Liver (tissue), 9 donors: ENCODE data around the gene ZMYM4. TPM values are rescaled to one million over a fixed set of nuclear protein-coding genes. Genes with fewer than 3 reads are reported as not detected.

ENCODE experiments used
- DNase-seq: peaks from one replicate; pipeline ENCODE4 v3.0.0-alpha.2; 2017; ENCODE audit warnings: low spot score
- H3K27ac ChIP-seq, 2 donors: one replicate each; pipeline ENCODE4 v1.7.0; 2013; ENCODE audit warnings: inconsistent platforms in 2 of 2, low read length in 2 of 2, control low read depth in 1 of 2, low read depth in 1 of 2, mild to moderate bottlenecking in 1 of 2
- H3K27me3 ChIP-seq, 4 donors: one replicate each; pipeline versions ENCODE4 v1.6.1 to v1.7.0; 2013; ENCODE audit warnings: low read length in 3 of 4, inconsistent platforms in 1 of 4, mild to moderate bottlenecking in 1 of 4, moderate library complexity in 1 of 4; ENCODE audit not compliant: control insufficient read depth in 4 of 4, insufficient read depth in 4 of 4
- H3K36me3 ChIP-seq, 4 donors: one replicate each; pipeline versions ENCODE4 v1.6.1 to v1.7.0; 2013; ENCODE audit warnings: low read length in 3 of 4, mild to moderate bottlenecking in 3 of 4, low read depth in 1 of 4, moderate library complexity in 1 of 4; ENCODE audit not compliant: control insufficient read depth in 4 of 4, insufficient read depth in 3 of 4
- H3K4me1 ChIP-seq, 4 donors: one replicate each; pipeline versions ENCODE4 v1.6.1 to v1.7.0; 2013; ENCODE audit warnings: low read length in 3 of 4, mild to moderate bottlenecking in 3 of 4, moderate library complexity in 1 of 4; ENCODE audit not compliant: control insufficient read depth in 4 of 4, insufficient read depth in 4 of 4
- H3K4me3 ChIP-seq, 3 donors: one replicate each; pipeline versions ENCODE4 v1.6.1 to v1.7.0; 2013; ENCODE audit warnings: low read length in 3 of 3, control low read depth in 1 of 3, low read depth in 1 of 3, mild to moderate bottlenecking in 1 of 3
- H3K9ac ChIP-seq, 2 donors: one replicate each; pipeline ENCODE4 v1.7.0; 2013; ENCODE audit warnings: low read length in 2 of 2, mild to moderate bottlenecking in 2 of 2, moderate library complexity in 2 of 2, control low read depth in 1 of 2, low read depth in 1 of 2
- H3K9me3 ChIP-seq, 4 donors: one replicate each; pipeline versions ENCODE4 v1.6.1 to v1.7.0; 2013; ENCODE audit warnings: low read length in 3 of 4; ENCODE audit not compliant: control insufficient read depth in 4 of 4
- CTCF ChIP-seq: fragments of 150-350 bp; IDR thresholded peaks from 2 replicates; pipeline ENCODE4 v1.5.1; 2017; ENCODE audit warnings: improper control_type of control experiment, low read depth, low read length; ENCODE audit not compliant: missing input control
- EGR1 ChIP-seq, 2 donors: IDR thresholded peaks; 2 replicates each; pipeline ENCODE4 v1.6.1; 2016 to 2018; ENCODE audit warnings: antibody characterized with exemption in 2 of 2, low read depth in 2 of 2
- FOXA1 ChIP-seq: IDR thresholded peaks from 2 replicates; pipeline ENCODE4 v1.6.1; 2016; ENCODE audit warnings: antibody characterized with exemption
- FOXA2 ChIP-seq: IDR thresholded peaks from 2 replicates; pipeline ENCODE4 v1.6.1; 2016; ENCODE audit warnings: antibody characterized with exemption
- GABPA ChIP-seq, 2 donors: IDR thresholded peaks in 1 of 2; conservative IDR thresholded peaks in 1 of 2; 2 replicates each; pipeline ENCODE4 v1.6.1; 2016; ENCODE audit warnings: antibody characterized with exemption in 2 of 2, mild to moderate bottlenecking in 1 of 2, moderate library complexity in 1 of 2
- HNF4A ChIP-seq, 2 donors: conservative IDR thresholded peaks; 2 replicates each; pipeline ENCODE4 v1.6.1; 2016; ENCODE audit warnings: antibody characterized with exemption in 2 of 2, mild to moderate bottlenecking in 2 of 2
- HNF4G ChIP-seq: IDR thresholded peaks from 2 replicates; pipeline ENCODE4 v1.6.1; 2016; ENCODE audit warnings: antibody characterized with exemption
- JUND ChIP-seq, 2 donors: IDR thresholded peaks; 2 replicates each; pipeline ENCODE4 v1.6.1; 2016; ENCODE audit warnings: antibody characterized with exemption in 2 of 2
- MAX ChIP-seq: IDR thresholded peaks from 2 replicates; pipeline ENCODE4 v1.6.1; 2016; ENCODE audit warnings: antibody characterized with exemption
- RAD21 ChIP-seq, 2 donors: IDR thresholded peaks; 2 replicates each; pipeline ENCODE4 v1.6.1; 2016; ENCODE audit warnings: antibody characterized with exemption in 2 of 2, mild to moderate bottlenecking in 2 of 2
- REST ChIP-seq: IDR thresholded peaks from 2 replicates; pipeline ENCODE4 v1.6.1; 2016; ENCODE audit warnings: antibody characterized with exemption, mild to moderate bottlenecking
- RXRA ChIP-seq, 2 donors: IDR thresholded peaks; 2 replicates each; pipeline ENCODE4 v1.6.1; 2017 to 2018; ENCODE audit warnings: antibody characterized with exemption in 2 of 2, mild to moderate bottlenecking in 1 of 2
- SP1 ChIP-seq: IDR thresholded peaks from 2 replicates; pipeline ENCODE4 v1.6.1; 2018; ENCODE audit warnings: antibody characterized with exemption, mild to moderate bottlenecking
- TAF1 ChIP-seq: conservative IDR thresholded peaks from 2 replicates; pipeline ENCODE4 v1.6.1; 2016; ENCODE audit warnings: antibody characterized with exemption, mild to moderate bottlenecking
- YY1 ChIP-seq: IDR thresholded peaks from 2 replicates; pipeline ENCODE4 v1.6.1; 2016; ENCODE audit warnings: antibody characterized with exemption, mild to moderate bottlenecking
- ZBTB33 ChIP-seq: IDR thresholded peaks from 2 replicates; pipeline ENCODE4 v1.6.1; 2016; ENCODE audit warnings: antibody characterized with exemption
- WGBS: extraction: QIAGEN DNeasy Blood & Tissue Kit; methylation state at CpG from one replicate; pipeline ENCODE4 v1.1.7; 2013; 5-methylcytosine and 5-hydroxymethylcytosine counted together
- polyA plus RNA-seq, 2 donors: library from polyadenylated mRNA; stranded (reverse) in 1 of 2; unstranded in 1 of 2; fragments of 200-250 nt in 1 of 2; fragments of >200 nt in 1 of 2; fragmentation: Nextera tagmentation in 1 of 2; extraction: Ambion mirVana in 1 of 2; gene quantifications; one replicate each; pipeline versions ENCODE4 v1.2.1 to v1.2.3, GENCODE V29; 2013 to 2015
- total RNA-seq, 2 donors: library from RNA; depleted of rRNA; stranded (reverse); fragments of >200 nt; gene quantifications; one replicate each; pipeline ENCODE4 v1.2.3, GENCODE V29; 2014
- donor health status: healthy.
- donor health status: healthy.
- donor health status: healthy.
- donor health status: healthy.
- donor health status: healthy.

The ZMYM4 gene
- total and polyA plus RNA-seq, 4 donors = 5.3 to 16.8 (median 10.5) TPM

- Histone ChIP-seq H3K27me3 (no peaks in the 10 kb centered on the region), H3K4me1 (no peaks in the 10 kb centered on the region), H3K27ac (no peak overlapping the region), H3K9ac (no peak overlapping the region), H3K36me3 (no peaks in the 10 kb centered on the region), H3K9me3 (no peaks in the 10 kb centered on the region), H3K4me3 (no peak overlapping the region)
- no peak for DNase-seq
- WGBS = 95% methylated on average over 4 of the region's 4 CpGs
- TF ChIP-seq EGR1 (IDR thresholded peaks at IDR 0.05; ENCODE audit: low read depth in 2 of 2) (no peak), JUND (IDR thresholded peaks at IDR 0.05) (no peak), MAX (no peak), HNF4A (conservative IDR thresholded peaks at IDR 0.05) (no peak), FOXA2 (no peak), RXRA (IDR thresholded peaks at IDR 0.05) (no peak), GABPA (IDR thresholded peaks at IDR 0.05 in 1 of 2, conservative IDR thresholded peaks at IDR 0.05 in 1 of 2) (no peak), SP1 (no peak), FOXA1 (no peak), CTCF (no peak), YY1 (no peak), TAF1 (no peak)
These were observed 6.9 kb upstream of the ZMYM4 start for GRCh38 chr1:35261412-35262120.

- no peak for DNase-seq
- peaks cover 0 to 6% (median 0%) of the 10 kb centered on the region in 4 donors for H3K4me1 ChIP-seq
- no peak overlapping the region for H3K4me3 ChIP-seq
- H3K27ac ChIP-seq = no peak overlapping the region
- WGBS = 90% methylated on average over 5 of the region's 5 CpGs
- H3K9ac ChIP-seq = no peak overlapping the region
- H3K27me3 ChIP-seq = no peaks in the 10 kb centered on the region
- no peaks in the 10 kb centered on the region for H3K9me3 ChIP-seq
- no peaks in the 10 kb centered on the region for H3K36me3 ChIP-seq
- TF ChIP-seq ZBTB33 (no peak), HNF4G (no peak), RAD21 (IDR thresholded peaks at IDR 0.05) (no peak), FOXA2 (no peak), RXRA (IDR thresholded peaks at IDR 0.05) (no peak), REST (no peak), FOXA1 (no peak), GABPA (IDR thresholded peaks at IDR 0.05 in 1 of 2, conservative IDR thresholded peaks at IDR 0.05 in 1 of 2) (no peak), TAF1 (no peak), YY1 (no peak), EGR1 (IDR thresholded peaks at IDR 0.05; ENCODE audit: low read depth in 2 of 2) (no peak)
These were observed 4.5 kb upstream of the ZMYM4 start for GRCh38 chr1:35264035-35264434.
